GM18526 (cell line): ENCODE data around the gene PIK3R2.
A peak's percentile ranks its signal among the peaks of the same experiment; 100 is the strongest.

ENCODE experiments used
- POLR2A ChIP-seq: IDR thresholded peaks from 3 replicates; pipeline ENCODE4 v1.6.1; 2011; ENCODE audit not compliant: insufficient read length; ENCODE audit errors: extremely low read depth

Gene PIK3R2

DNA sequence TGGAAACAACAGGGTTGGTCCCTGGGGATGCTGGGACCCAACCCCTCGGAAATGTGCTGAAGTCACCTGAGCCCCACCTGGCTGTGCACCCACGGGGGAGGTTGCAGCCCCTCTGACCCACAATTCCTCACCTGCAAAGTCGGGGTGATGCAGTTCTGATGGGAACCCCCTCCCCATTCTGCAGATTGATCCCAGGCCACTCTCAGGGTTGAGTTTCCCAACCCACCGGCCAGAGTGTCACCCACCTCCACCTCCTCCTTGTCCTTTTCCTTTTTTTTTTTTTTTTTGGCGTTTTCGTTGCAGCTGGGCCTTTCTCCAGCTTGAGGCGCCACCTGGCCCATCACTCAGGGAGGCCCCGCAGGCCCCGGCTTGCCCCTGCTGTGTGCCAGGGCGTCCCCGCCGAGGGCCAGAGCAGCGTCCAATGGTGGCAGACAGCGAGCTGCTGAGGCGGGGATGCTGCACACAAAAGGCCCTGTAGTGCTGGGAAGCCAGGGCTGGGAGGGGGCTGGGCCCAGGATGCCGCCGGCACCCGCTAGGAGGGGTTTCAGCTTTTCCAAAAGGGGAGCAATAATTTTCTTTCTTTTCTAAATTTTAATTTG, 4.6 kb downstream of the PIK3R2 start:
- TF ChIP-seq POLR2A: no peak

DNA sequence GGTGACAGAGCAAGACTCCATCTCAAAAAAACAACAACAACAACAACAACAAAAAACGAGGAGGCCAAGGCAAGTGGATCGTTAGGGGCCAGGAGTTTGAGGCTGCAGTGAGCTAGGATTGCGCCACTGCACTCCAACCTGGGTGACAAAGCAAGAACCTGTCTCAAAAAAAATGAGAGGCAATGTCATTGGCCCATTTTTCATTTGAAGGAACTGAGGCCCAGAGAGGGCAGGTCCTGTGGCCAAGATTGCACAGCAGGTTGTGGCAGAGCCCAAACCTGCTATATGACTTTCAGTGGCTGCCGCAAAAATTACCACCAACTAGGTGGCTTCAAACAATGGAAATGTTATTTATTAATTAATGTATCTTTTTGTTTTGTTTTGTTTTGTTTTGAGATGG, 5.5 kb downstream of the PIK3R2 start:
- TF ChIP-seq POLR2A: no peak

DNA sequence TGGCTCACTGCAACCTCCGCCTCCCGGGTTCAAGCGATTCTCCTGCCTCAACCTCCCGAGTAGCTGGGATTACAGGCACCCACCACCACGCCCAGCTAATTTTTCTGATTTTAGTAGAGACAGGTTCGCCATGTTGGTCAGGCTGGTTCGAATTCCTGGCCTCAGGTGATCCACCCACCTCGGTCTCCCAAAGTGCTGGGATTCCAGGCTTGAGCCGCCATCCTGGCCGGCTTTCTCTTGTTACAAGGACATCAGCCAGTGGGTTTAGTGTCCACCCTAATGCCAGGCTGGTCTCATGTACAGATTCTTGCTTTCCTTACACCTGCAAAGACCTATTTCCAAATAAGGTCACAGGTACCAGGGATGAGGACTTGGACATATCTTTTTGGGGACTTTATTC, 6.8 kb downstream of the PIK3R2 start:
- no peak for TF ChIP-seq POLR2A

DNA sequence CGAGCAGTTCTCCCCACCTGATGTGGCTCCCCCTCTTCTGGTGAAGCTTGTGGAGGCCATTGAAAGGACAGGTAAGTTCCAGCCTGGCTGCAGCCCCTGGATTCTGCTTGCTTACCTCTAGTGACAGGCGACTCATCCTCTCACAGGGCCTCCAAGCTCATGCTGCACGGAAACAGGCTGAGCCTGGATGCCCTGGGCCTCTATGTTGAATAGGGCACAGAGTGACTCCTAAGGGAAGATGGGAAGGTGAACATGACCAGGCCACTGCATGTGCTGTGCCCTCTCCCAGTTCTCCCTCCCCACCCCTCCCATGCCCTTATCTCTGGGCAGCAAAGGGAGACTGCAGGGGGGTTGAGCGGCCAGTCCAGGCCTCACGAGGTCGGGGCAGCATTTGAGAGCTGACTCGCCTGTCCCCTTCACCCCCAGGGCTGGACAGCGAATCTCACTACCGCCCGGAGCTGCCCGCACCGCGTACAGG, 7.6 kb downstream of the PIK3R2 start:
- TF ChIP-seq POLR2A: no peak

DNA sequence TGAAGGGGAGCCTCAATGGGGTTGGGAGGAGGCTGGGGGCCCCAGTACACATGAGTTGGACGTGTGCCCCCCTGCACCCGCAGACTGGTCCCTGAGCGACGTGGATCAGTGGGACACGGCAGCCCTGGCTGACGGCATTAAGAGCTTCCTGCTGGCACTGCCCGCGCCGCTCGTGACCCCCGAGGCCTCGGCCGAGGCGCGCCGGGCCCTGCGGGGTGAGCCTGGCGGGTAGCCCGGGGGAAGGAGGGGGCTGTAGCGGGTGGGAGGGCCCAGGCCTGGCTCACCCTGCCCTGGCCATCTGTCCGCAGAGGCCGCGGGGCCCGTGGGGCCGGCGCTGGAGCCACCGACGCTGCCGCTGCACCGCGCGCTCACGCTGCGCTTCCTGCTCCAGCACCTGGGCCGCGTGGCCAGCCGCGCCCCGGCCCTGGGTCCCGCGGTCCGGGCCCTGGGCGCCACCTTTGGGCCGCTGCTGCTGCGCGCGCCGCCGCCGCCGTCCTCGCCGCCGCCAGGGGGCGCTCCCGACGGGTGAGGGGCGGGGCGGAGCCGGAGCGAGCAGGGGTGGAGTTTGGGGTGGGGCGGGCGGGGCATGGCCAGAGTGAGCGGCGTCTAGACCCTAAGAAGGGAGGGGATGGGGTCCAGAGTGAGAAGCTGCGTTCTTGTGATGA, 8.1 kb downstream of the PIK3R2 start:
- TF ChIP-seq POLR2A: peak; percentile 51

DNA sequence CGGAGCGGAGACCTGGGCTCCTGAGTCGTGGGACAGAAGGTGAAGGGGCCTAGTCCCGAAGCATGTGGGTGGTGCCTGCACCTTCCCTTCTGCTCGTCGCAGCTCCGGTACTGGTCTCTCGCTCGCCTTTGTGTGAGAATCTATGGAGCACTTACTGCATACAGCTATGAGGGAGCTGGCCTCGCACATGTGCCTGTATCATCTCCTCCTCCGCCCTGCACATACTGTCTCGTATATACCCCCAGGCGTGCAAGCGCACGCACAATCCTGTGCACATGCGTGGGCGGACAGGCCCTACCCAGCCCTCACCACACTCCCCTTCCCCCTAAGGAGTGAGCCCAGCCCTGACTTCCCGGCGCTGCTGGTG, 8.7 kb downstream of the PIK3R2 start:
- no peak for TF ChIP-seq POLR2A

DNA sequence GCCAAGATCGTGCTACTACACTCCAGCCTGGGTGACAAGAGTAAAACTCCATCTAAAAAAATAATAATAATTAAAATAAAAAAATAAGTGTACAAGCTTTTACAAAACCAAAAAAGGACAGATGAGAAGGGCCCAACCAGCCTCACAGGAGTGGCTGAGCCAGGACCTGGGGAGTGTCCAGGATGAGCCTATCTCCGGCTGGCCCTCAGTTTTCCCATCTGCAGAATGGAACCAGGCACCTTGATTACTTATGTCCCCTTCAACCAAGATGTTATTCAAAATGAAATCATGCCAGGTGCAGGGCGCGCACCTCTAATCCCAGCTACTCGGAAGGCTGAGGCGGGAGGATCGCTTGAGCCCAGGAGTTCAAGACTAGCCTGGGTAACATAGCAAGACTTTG, 11.1 kb downstream of the PIK3R2 start:
- TF ChIP-seq POLR2A: no peak

DNA sequence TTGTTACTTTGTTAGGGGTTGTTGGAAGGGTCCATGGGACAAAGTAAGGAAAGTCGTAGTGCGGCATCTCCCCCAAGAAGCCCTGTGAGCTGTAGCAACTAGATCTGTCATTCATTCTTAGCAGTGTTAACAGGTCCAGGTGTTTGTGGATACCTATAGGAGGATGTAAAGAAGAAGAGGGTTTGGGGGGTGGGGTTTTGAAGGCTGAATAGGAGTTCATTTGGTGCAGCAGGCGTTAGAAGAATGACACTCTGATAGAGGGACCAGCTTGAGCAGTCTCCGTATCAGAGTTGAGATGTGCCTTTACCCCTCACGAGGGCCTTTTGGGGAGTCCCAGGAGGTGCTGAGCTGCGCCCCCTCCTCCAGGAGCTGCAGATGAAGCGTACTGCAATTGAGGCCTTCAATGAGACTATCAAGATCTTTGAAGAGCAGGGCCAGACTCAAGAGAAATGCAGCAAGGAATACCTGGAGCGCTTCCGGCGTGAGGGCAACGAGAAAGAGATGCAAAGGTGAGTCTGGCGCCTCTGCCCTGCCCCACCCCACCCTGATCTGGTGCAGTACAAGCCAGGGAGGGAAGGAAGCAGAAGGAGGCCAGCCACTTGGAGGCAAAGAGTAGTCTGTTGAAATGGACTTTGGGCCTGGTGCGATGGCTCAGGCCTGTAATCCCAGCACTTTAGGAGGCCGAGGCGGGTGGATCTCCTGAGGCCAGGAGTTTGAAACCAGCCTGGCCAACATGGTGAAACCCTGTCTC, 13.0 kb downstream of the PIK3R2 start:
- no peak for TF ChIP-seq POLR2A

DNA sequence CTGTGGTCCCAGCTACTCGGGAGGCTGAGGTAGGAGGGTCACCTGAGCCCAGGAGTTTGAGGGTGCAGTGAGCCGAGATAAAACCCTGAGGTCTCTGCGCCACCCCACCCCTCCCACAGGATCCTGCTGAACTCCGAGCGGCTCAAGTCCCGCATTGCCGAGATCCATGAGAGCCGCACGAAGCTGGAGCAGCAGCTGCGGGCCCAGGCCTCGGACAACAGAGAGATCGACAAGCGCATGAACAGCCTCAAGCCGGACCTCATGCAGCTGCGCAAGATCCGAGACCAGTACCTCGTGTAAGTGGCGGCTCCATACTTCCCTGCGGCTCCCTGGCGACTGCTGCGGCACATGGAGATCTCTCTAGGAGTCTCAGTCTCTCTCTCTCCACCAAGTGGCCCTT, 14.0 kb downstream of the PIK3R2 start:
- no peak for TF ChIP-seq POLR2A

DNA sequence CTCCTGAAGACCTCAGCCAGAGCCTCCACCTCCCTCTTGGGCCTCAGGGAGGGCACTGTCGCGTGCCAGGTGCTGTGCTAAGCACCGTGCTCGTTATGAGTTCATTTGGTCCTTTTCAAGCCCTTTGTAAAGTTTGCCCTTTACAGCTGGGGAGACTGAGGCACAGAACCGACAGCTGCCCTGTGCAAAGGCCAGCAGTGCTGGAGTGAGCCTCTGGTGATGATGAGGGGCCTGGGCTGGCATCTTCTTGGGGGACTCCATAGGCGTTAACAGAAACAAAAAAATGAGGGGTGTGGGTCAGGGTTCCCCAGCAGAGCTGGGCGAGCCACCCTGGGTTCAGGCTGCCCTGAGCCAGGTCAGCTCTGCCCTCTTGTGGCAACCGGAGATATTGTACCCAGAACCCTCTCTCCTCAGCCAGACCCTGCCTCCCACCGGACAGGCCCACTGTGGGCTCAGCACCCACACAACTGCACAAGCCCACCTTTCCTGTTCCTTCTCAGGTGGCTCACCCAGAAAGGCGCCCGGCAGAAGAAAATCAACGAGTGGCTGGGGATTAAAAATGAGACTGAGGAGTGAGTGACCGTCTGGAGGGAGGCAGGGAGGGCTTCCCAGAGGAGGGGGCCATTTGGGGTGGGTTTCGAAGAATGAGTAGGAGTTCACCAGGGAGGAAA, 15.1 kb downstream of the PIK3R2 start:
- no peak for TF ChIP-seq POLR2A

DNA sequence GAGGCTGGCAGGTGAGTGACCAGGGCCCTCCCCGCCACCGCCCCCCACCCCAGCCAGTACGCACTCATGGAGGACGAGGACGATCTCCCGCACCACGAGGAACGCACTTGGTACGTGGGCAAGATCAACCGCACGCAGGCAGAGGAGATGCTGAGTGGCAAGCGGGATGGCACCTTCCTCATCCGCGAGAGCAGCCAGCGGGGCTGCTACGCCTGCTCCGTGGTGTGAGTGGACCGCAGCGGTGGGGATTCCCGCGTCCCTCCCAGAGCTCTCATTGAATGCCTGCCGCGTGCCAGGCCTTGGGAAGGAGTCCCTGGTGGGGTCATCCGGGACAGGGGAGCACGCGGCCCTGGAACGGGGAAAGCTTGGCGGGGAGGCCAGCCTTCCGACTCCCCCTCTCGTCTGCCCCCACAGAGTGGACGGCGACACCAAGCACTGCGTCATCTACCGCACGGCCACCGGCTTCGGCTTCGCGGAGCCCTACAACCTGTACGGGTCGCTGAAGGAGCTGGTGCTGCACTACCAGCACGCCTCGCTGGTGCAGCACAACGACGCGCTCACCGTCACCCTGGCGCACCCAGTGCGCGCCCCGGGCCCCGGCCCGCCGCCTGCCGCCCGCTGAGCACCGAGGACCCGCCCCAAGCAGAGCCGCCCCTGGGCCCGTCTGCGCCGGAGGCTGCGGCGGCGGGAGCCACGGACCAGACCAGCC, 15.9 kb downstream of the PIK3R2 start:
- no peak for TF ChIP-seq POLR2A

DNA sequence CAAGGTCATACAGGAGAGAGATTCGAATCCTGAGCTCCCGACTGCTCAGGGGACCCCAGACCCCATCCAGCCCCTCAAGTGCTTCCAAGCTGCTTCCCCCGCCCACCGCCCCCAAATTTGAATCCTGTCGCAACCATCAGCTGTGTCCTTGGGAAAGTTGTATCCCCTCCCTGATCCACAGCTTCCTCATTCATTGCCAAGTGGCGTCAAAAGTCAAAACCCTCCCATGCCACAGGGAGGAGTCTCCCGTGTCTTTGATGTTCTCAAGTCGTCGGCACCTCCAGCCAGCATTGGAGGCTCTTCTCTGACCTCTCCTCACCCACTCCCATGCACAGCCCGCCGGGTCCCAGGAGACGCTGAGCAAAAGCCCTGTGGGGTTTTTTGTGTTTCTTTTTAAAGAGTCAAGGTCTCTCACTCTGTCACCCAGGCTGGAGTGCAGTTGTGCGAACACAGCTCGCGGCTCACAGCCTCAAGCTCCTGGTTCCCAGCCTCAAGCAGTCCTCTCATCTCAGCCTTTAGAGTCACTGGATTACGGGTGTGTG, 17.8 kb downstream of the PIK3R2 start:
- TF ChIP-seq POLR2A: no peak

DNA sequence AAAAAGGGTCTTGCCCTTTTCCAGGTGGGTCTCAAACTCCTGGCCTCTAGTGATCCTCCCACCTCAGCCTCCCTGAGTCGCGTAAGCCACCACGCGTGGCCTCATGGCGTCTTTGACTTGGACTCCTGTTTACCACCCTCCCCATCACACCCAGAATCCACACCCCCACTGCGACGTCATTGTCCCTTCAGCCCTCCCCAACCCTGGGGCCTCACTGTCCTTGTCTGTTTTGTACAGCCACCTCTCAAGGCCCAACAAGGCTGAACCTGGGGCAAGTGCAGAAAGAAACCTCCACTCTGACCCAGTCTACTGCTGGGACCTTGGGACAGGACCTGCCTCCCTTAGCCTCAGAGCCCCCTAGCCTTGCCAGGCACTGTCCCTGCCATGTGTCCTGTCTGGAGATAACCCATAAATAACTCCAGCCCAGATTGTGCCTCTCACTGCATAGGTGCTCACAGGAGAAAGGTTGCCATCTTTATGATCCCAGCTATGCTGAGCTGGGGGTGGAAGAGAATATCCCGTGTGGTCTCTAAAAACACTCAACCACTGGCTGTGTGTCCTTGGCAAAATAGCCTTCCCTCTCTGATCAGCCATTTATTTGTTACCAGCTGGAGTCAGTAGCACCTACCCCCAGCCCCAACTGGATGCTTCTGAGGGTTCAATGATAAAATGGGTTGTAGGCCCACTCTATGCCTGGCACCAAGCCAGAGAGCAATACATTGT, 18.8 kb downstream of the PIK3R2 start:
- TF ChIP-seq POLR2A: peak; percentile 18

DNA sequence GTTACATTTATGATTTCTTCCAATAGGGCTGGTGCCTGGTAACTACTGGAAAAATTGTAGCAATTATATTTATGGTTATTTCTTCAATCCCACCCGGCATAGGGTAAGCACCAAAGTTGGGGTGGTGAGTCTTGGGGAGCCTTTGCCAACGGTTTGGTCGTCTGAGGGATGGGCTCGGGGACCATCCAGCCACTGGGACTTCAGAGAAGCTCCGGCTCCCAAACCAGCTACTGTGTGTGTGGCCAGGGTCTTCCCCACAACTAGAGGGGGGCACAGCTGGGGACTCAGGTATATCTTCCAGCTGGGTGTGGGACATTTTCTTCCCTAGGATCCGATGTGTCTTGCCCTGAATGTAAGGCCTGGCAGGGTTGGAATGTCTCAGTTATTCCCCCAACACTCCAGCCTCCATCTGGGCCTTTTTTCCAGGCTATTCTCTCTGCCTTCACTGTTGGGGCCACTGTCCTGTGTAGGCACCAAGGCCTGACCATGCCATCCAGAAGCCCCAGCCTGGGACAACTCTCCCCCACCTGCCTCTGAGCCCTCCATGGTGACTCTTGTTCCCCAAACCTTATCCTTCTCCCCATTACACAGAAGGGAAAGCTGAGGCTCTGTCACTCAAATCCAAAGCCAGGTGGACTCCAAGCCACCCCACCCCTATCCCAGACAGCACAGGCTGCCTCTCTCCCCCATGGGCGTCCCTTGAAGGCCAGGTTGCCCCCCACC, 19.5 kb downstream of the PIK3R2 start:
- TF ChIP-seq POLR2A: no peak
